HepG2 (cell line): ENCODE data around the gene GLTPD2. TPM values are rescaled to one million over a fixed set of nuclear protein-coding genes. Genes with fewer than 3 reads are reported as not detected.
A peak's percentile ranks its signal among the peaks of the same experiment; 100 is the strongest.

Experiments
- AKNA ChIP-seq: sonication (generic); formaldehyde crosslinking; IDR thresholded peaks from 2 replicates; pipeline ENCODE4 v1.4.0; 2020; ENCODE audit warnings: missing genetic modification reagents, borderline replicate concordance
- ARHGAP35 ChIP-seq: sonication (generic); formaldehyde crosslinking; IDR thresholded peaks from 2 replicates; pipeline ENCODE4 v1.9.0; 2022; ENCODE audit warnings: mild to moderate bottlenecking, inconsistent platforms, moderate library complexity, missing genetic modification reagents, borderline replicate concordance
- CSRNP2 ChIP-seq: sonication (generic); formaldehyde crosslinking; conservative IDR thresholded peaks from 2 replicates; pipeline ENCODE4 v1.8.0; 2022; ENCODE audit warnings: low read depth, missing genetic modification reagents
- ETV6 ChIP-seq: sonication (generic); formaldehyde crosslinking; conservative IDR thresholded peaks from 2 replicates; pipeline ENCODE4 v1.4.0; 2020; ENCODE audit warnings: missing genetic modification reagents
- HNF4A ChIP-seq: sonication (generic); formaldehyde crosslinking; IDR thresholded peaks from 2 replicates; pipeline ENCODE4 v1.4.0; 2020; ENCODE audit warnings: missing genetic modification reagents
- KDM4B ChIP-seq: sonication (generic); formaldehyde crosslinking; IDR thresholded peaks from 2 replicates; pipeline ENCODE4 v1.4.0; 2020; ENCODE audit warnings: missing genetic modification reagents
- MTA3 ChIP-seq: sonication (generic); formaldehyde crosslinking; IDR thresholded peaks from 2 replicates; pipeline ENCODE4 v1.4.0; 2020; ENCODE audit warnings: missing genetic modification reagents
- NCOA5 ChIP-seq: sonication (generic); formaldehyde crosslinking; IDR thresholded peaks from 2 replicates; pipeline ENCODE4 v1.4.0; 2020; ENCODE audit warnings: missing genetic modification reagents
- PHF21A ChIP-seq: sonication (generic); formaldehyde crosslinking; IDR thresholded peaks from 2 replicates; pipeline ENCODE4 v1.5.0; 2020; ENCODE audit warnings: mild to moderate bottlenecking, missing genetic modification reagents
- TCF7L2 ChIP-seq: IDR thresholded peaks from 2 replicates; pipeline ENCODE4 v1.6.1; 2011; ENCODE audit warnings: mild to moderate bottlenecking, low read depth, low read length, moderate library complexity
- ZKSCAN5 ChIP-seq: sonication (generic); formaldehyde crosslinking; IDR thresholded peaks from 2 replicates; pipeline ENCODE4 v1.5.1; 2020; ENCODE audit warnings: mild to moderate bottlenecking, missing genetic modification reagents
- ZNF230 ChIP-seq: sonication (generic); formaldehyde crosslinking; IDR thresholded peaks from 2 replicates; pipeline ENCODE4 v1.4.0; 2020; ENCODE audit warnings: mild to moderate bottlenecking, missing genetic modification reagents
- ZNF280B ChIP-seq: sonication (generic); formaldehyde crosslinking; IDR thresholded peaks from 2 replicates; pipeline ENCODE4 v1.5.0; 2020; ENCODE audit warnings: missing genetic modification reagents, mild to moderate bottlenecking, borderline replicate concordance
- ZNF605 ChIP-seq: sonication (generic); formaldehyde crosslinking; IDR thresholded peaks from 2 replicates; pipeline ENCODE4 v1.8.0; 2022; ENCODE audit warnings: mild to moderate bottlenecking, missing genetic modification reagents
- ZNF703 ChIP-seq: sonication (generic); formaldehyde crosslinking; IDR thresholded peaks from 2 replicates; pipeline ENCODE4 v1.5.1; 2020; ENCODE audit warnings: missing genetic modification reagents, mild to moderate bottlenecking, moderate library complexity, borderline replicate concordance
- ZNF850 ChIP-seq: sonication (generic); formaldehyde crosslinking; conservative IDR thresholded peaks from 2 replicates; pipeline ENCODE4 v1.9.0; 2021; ENCODE audit warnings: mild to moderate bottlenecking, missing genetic modification reagents
- ZXDC ChIP-seq: sonication (generic); formaldehyde crosslinking; IDR thresholded peaks from 2 replicates; pipeline ENCODE4 v1.5.0; 2020; ENCODE audit warnings: mild to moderate bottlenecking, missing genetic modification reagents
- polyA plus RNA-seq, 8 experiments: library from polyadenylated mRNA; depleted of rRNA in 3 of 8; stranded (reverse) in 7 of 8; unstranded in 1 of 8; fragments of >200 nt; fragmentation: Illumina TruSeq in 4 of 8; extraction: Trizol in 4 of 8; gene quantifications; 2 replicates each; pipeline versions ENCODE4 v1.2.1 to v1.2.3, GENCODE V29; 2011 to 2016; ENCODE audit warnings: low read depth in 4 of 8, missing spikeins in 1 of 8, mixed read lengths in 1 of 8; ENCODE audit not compliant: insufficient read depth in 1 of 8
- total RNA-seq, 5 experiments: library from RNA; depleted of rRNA; stranded (reverse); fragments of >200 nt; fragmentation: Illumina TruSeq; extraction: Trizol; gene quantifications; 2 replicates each; pipeline ENCODE4 v1.2.3, GENCODE V29; 2016; ENCODE audit warnings: low read depth in 1 of 5

Gene GLTPD2
- total and polyA plus RNA-seq, 2 of the 13 experiments (the other 11 are each of a cell fraction or from before 2014, with no cell fraction given), result 7.5 to 12.9 TPM

- TF ChIP-seq ZNF703 (no peak), HNF4A (CRISPR knock-in tag) (no peak), KDM4B (0 out of 2 replicates have a peak, but pooled peaks have one; percentile 48), ZNF605 (CRISPR knock-in tag) (no peak), NCOA5 (CRISPR knock-in tag) (no peak), ARHGAP35 (no peak), CSRNP2 (CRISPR knock-in tag) (no peak), ZNF230 (CRISPR knock-in tag) (peak; percentile 75; the same call in 1 of the 2 replicates), ZNF280B (CRISPR knock-in tag) (peak; percentile 55; the same call in 1 of the 2 replicates), MTA3 (CRISPR knock-in tag) (no peak), ZNF850 (CRISPR knock-in tag) (0 out of 2 replicates have a peak, but pooled peaks have one; percentile 37), ZXDC (CRISPR knock-in tag) (no peak), PHF21A (no peak), TCF7L2 (no peak), ETV6 (CRISPR knock-in tag) (no peak), ZKSCAN5 (CRISPR knock-in tag) (no peak), AKNA (CRISPR knock-in tag) (no peak)
These were observed 44.6 kb downstream of the GLTPD2 start, which contains the start of gene MINK1 (continued) for GRCh38 chr17:4833178-4833940.
